Neuronal stem cell (in vitro differentiated cells): ENCODE results near the gene RBFOX2.

Source experiments
- DNase-seq: peaks from one replicate; pipeline ENCODE4 v3.0.0-alpha.2; 2013; ENCODE audit warnings: low spot score
- H2AFZ ChIP-seq: one replicate; pipeline ENCODE4 v1.6.1; 2013; ENCODE audit warnings: mild to moderate bottlenecking, low read length, inconsistent platforms
- H2AK5ac ChIP-seq: 2 replicates; pipeline ENCODE4 v1.6.1; 2013; ENCODE audit warnings: low read depth, mild to moderate bottlenecking, inconsistent platforms, low read length, moderate library complexity, mixed read lengths
- H2BK120ac ChIP-seq: 2 replicates; pipeline ENCODE4 v1.6.1; 2013; ENCODE audit warnings: low read depth, mild to moderate bottlenecking, inconsistent platforms, low read length, moderate library complexity, mixed read lengths
- H2BK12ac ChIP-seq: one replicate; pipeline ENCODE4 v1.6.1; 2013; ENCODE audit warnings: low read length, inconsistent platforms
- H2BK15ac ChIP-seq: 2 replicates; pipeline ENCODE4 v1.6.1; 2013; ENCODE audit warnings: mild to moderate bottlenecking, low read length, inconsistent platforms, mixed read lengths
- H2BK5ac ChIP-seq: one replicate; pipeline ENCODE4 v1.6.1; 2013; ENCODE audit warnings: inconsistent platforms, mild to moderate bottlenecking, low read length, moderate library complexity
- H3K14ac ChIP-seq: one replicate; pipeline ENCODE4 v1.6.1; 2013; ENCODE audit warnings: low read length, inconsistent platforms
- H3K18ac ChIP-seq: 2 replicates; pipeline ENCODE4 v1.6.1; 2013; ENCODE audit warnings: low read length, inconsistent platforms
- H3K23ac ChIP-seq: 2 replicates; pipeline ENCODE4 v1.6.1; 2013; ENCODE audit warnings: low read depth, mild to moderate bottlenecking, mixed read lengths, low read length, inconsistent platforms; ENCODE audit not compliant: poor library complexity
- H3K27ac ChIP-seq: replicated peaks from 3 replicates; pipeline ENCODE4 v1.5.1; 2013; ENCODE audit warnings: low read length, inconsistent platforms
- H3K27me3 ChIP-seq, 3 experiments: 2 replicates each; pipeline ENCODE4 v1.6.1; 2013; ENCODE audit warnings: low read length in 3 of 3, mild to moderate bottlenecking in 2 of 3, inconsistent platforms in 1 of 3, low read depth in 1 of 3, mixed read lengths in 1 of 3, moderate library complexity in 1 of 3; ENCODE audit not compliant: control insufficient read depth in 3 of 3, insufficient read depth in 3 of 3
- H3K36me3 ChIP-seq, 2 donors: replicated peaks in 1 of 2; 2 replicates each; pipeline ENCODE4 v1.6.1; 2013; ENCODE audit warnings: low read length in 2 of 2; ENCODE audit not compliant: control insufficient read depth in 2 of 2, insufficient read depth in 2 of 2
- H3K4ac ChIP-seq: 2 replicates; pipeline ENCODE4 v1.6.1; 2013; ENCODE audit warnings: inconsistent platforms, mild to moderate bottlenecking, low read length, moderate library complexity
- H3K4me1 ChIP-seq, 2 donors: 1 replicate in 1 of 2; 2 replicates in 1 of 2; pipeline ENCODE4 v1.6.1; 2013; ENCODE audit warnings: low read length in 2 of 2, low read depth in 1 of 2; ENCODE audit not compliant: control insufficient read depth in 2 of 2, insufficient read depth in 1 of 2
- H3K4me2 ChIP-seq: one replicate; pipeline ENCODE4 v1.6.1; 2013; ENCODE audit warnings: mild to moderate bottlenecking, low read length, inconsistent platforms; ENCODE audit not compliant: insufficient read depth, poor library complexity, severe bottlenecking
- H3K4me3 ChIP-seq, 2 donors: 2 replicates each; pipeline ENCODE4 v1.5.1; 2013; ENCODE audit warnings: low read length in 2 of 2, mild to moderate bottlenecking in 2 of 2, inconsistent platforms in 1 of 2, moderate library complexity in 1 of 2
- H3K79me1 ChIP-seq: one replicate; pipeline ENCODE4 v1.6.1; 2013; ENCODE audit warnings: low read depth, mild to moderate bottlenecking, inconsistent platforms, low read length, moderate library complexity
- H3K9ac ChIP-seq: one replicate; pipeline ENCODE4 v1.6.1; 2013; ENCODE audit warnings: mild to moderate bottlenecking, low read depth, low read length, inconsistent platforms; ENCODE audit not compliant: poor library complexity
- H3K9me3 ChIP-seq, 2 donors: replicated peaks in 1 of 2; 2 replicates each; pipeline versions ENCODE3 to v1.6.1; 2013; ENCODE audit warnings: low read length in 2 of 2, mild to moderate bottlenecking in 2 of 2, inconsistent platforms in 1 of 2, low read depth in 1 of 2, mixed read lengths in 1 of 2, moderate library complexity in 1 of 2; ENCODE audit not compliant: control insufficient read depth in 2 of 2, insufficient read depth in 1 of 2
- H4K8ac ChIP-seq: one replicate; pipeline ENCODE4 v1.6.1; 2013; ENCODE audit warnings: low read depth, mild to moderate bottlenecking, inconsistent platforms, low read length, moderate library complexity
- H4K91ac ChIP-seq: one replicate; pipeline ENCODE4 v1.6.1; 2013; ENCODE audit warnings: low read length, low read depth, mild to moderate bottlenecking, inconsistent platforms; ENCODE audit not compliant: poor library complexity
- WGBS, 2 donors: extraction: QIAGEN DNeasy Blood & Tissue Kit; methylation state at CpG; one replicate each; pipeline ENCODE4 v1.1.7; 2013; ENCODE audit warnings: missing lambda C conversion rate in 2 of 2, mixed read lengths in 1 of 2; ENCODE audit not compliant: insufficient read length in 2 of 2, insufficient replicate concordance in 1 of 2; ENCODE audit errors: extremely low coverage in 2 of 2; 5-methylcytosine and 5-hydroxymethylcytosine counted together

Gene RBFOX2

GRCh38 chr22:35917651-35918050, 111.0 kb downstream of the RBFOX2 start:
- H3K9me3 ChIP-seq, result no peaks in the 10 kb centered on the region
- H4K8ac ChIP-seq, result no peak overlapping the region
- H2BK15ac ChIP-seq, result no peak overlapping the region
- H2BK5ac ChIP-seq, result no peak overlapping the region
- no peak overlapping the region for H3K14ac ChIP-seq
- no CpG with 5 or more reads among the region's 4 CpGs for WGBS, 2 donors
- H2BK120ac ChIP-seq, result no peak overlapping the region
- no peak overlapping the region for H3K4ac ChIP-seq
- H3K9ac ChIP-seq, result no peak overlapping the region
- H3K79me1 ChIP-seq, result peaks cover 3% of the 10 kb centered on the region
- no peak overlapping the region for H3K4me2 ChIP-seq
- no peak overlapping the region for H3K18ac ChIP-seq
- H3K36me3 ChIP-seq, result no peaks in the 10 kb centered on the region
- no peak overlapping the region for H3K27ac ChIP-seq
- peaks cover 16 to 40% of the 10 kb centered on the region in 2 donors for H3K4me1 ChIP-seq
- H3K23ac ChIP-seq, result no peak overlapping the region
- H4K91ac ChIP-seq, result no peak overlapping the region
- no peak for DNase-seq
- no peak overlapping the region for H2AFZ ChIP-seq
- no peak overlapping the region for H2AK5ac ChIP-seq
- H3K27me3 ChIP-seq, result no peaks in the 10 kb centered on the region
- H2BK12ac ChIP-seq, result no peak overlapping the region
- no peak overlapping the region for H3K4me3 ChIP-seq

DNA sequence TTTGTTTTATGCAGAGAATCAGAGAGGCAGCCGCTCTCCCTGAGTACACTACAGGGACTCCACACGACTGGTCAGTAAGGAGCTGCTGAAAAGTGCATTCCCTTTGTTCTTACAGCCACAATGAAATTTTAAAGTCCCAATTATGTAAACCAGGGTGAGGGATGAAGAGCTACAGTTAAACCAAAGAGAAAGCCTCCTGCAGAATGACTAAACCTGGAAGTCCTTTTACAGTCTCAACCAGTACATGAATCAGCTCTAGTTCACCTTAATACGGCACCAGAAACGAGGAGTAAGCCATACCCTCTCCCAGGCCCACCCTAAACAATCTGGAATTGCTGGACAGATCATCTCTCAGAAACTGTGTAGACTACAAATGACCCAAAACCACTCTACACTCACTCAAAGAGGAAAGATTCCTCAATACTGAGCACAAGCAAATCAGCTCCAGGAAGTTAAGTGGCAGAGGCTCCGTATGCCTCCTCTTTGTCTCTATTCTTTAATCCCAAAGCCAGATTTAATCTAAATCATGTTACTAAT, 113.1 kb downstream of the RBFOX2 start:
- Histone ChIP-seq H2AK5ac (no peak overlapping the region), H3K4me2 (peak overlapping the region; percentile 73), H3K18ac (no peak overlapping the region), H3K27ac (peak overlapping the region; percentile 91), H3K4me1 (peaks cover 16 to 40% of the 10 kb centered on the region in 2 donors), H2AFZ (peak overlapping the region; percentile 27), H3K9me3 (no peaks in the 10 kb centered on the region), H2BK12ac (no peak overlapping the region), H3K27me3 (no peaks in the 10 kb centered on the region), H3K14ac (no peak overlapping the region), H3K9ac (no peak overlapping the region), H2BK5ac (no peak overlapping the region), H3K36me3 (no peaks in the 10 kb centered on the region), H3K4me3 (peak overlapping the region in 1 of 2 donors; percentile 42), H4K91ac (no peak overlapping the region), H3K79me1 (peaks cover 4% of the 10 kb centered on the region), H2BK120ac (no peak overlapping the region), H4K8ac (no peak overlapping the region), H2BK15ac (no peak overlapping the region), H3K23ac (no peak overlapping the region), H3K4ac (no peak overlapping the region)
- no CpG with 5 or more reads among the region's 5 CpGs for WGBS, 2 donors
- no peak for DNase-seq

DNA sequence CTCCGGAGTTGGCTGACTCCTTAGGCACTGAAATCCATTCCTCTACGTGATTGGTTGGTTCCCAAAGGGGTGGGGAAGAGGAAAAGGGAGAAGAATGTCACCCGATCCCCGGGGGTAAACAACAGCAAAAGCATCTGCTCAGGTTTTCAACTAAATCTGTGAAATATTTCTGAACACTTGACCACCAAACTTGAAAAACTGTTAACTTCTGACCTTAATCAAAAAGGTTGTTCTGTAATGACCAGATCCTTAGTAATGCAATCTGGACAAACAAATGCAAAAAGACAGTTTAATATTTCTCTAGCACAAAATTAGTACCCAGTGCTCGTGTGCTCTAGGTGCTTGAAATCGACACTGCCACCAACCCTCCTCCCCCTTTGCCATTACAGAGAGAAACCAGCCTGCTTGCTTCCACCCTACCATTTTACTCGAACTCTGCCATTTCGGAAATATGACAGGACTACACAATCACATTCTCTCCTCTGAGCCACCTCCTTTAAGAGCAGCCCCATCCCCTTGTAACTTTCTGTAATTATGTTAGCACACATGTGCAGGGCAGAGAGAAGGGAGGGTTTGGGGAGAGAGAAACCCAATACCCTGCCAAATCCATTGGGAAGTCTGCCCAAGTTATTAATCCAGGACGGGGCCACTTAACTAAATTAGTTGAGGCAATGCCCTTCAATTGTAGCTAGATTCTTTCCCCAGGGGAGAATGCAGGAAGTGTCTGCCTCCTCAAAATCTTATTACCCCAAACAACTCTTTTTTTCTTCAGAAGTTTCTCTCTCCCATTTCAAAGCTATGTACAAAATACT, 113.8 kb downstream of the RBFOX2 start:
- no peak overlapping the region for H2BK5ac ChIP-seq
- peak overlapping the region; percentile 30 for H3K18ac ChIP-seq
- H2BK15ac ChIP-seq, result no peak overlapping the region
- no peak overlapping the region for H2BK12ac ChIP-seq
- H3K14ac ChIP-seq, result no peak overlapping the region
- H4K8ac ChIP-seq, result no peak overlapping the region
- peaks cover 19 to 40% of the 10 kb centered on the region in 2 donors for H3K4me1 ChIP-seq
- no peak overlapping the region for H2AK5ac ChIP-seq
- no peak overlapping the region for H2BK120ac ChIP-seq
- no peaks in the 10 kb centered on the region for H3K9me3 ChIP-seq
- H3K9ac ChIP-seq, result no peak overlapping the region
- no peak overlapping the region for H3K4ac ChIP-seq
- H3K23ac ChIP-seq, result no peak overlapping the region
- peak; percentile 87 for DNase-seq
- H4K91ac ChIP-seq, result no peak overlapping the region
- no peaks in the 10 kb centered on the region for H3K27me3 ChIP-seq
- WGBS, 2 donors, result no CpG with 5 or more reads among the region's 9 CpGs
- no peaks in the 10 kb centered on the region for H3K36me3 ChIP-seq
- peaks cover 4% of the 10 kb centered on the region for H3K79me1 ChIP-seq
- H3K4me2 ChIP-seq, result peak overlapping the region; percentile 73
- peak overlapping the region; percentile 53 for H2AFZ ChIP-seq
- peak overlapping the region; percentile 42 to 70 for H3K4me3 ChIP-seq
- peak overlapping the region; percentile 91 for H3K27ac ChIP-seq

GRCh38 chr22:35914357-35914664, 114.3 kb downstream of the RBFOX2 start:
- Histone ChIP-seq H3K27ac (peak overlapping the region; percentile 32), H3K36me3 (no peaks in the 10 kb centered on the region), H3K9me3 (no peaks in the 10 kb centered on the region), H4K8ac (no peak overlapping the region), H3K14ac (no peak overlapping the region), H2AFZ (peak overlapping the region; percentile 53), H2BK5ac (no peak overlapping the region), H3K79me1 (peaks cover 4% of the 10 kb centered on the region), H3K4me3 (peak overlapping the region in 1 of 2 donors; percentile 42), H2BK12ac (no peak overlapping the region), H3K4me1 (peaks cover 19 to 40% of the 10 kb centered on the region in 2 donors), H3K23ac (no peak overlapping the region), H3K9ac (no peak overlapping the region), H3K4ac (no peak overlapping the region), H3K4me2 (no peak overlapping the region), H2BK120ac (no peak overlapping the region), H3K18ac (no peak overlapping the region), H4K91ac (no peak overlapping the region), H2AK5ac (no peak overlapping the region), H3K27me3 (no peaks in the 10 kb centered on the region), H2BK15ac (no peak overlapping the region)
- no peak for DNase-seq
- WGBS, 2 donors, result no CpG with 5 or more reads among the region's 2 CpGs
